IPS-18c (cell line): ENCODE data around the gene SIK1.

Experiments
- H3K4me3 ChIP-seq: 2 replicates; pipeline ENCODE4 v1.7.0; 2013; ENCODE audit warnings: low read depth, mild to moderate bottlenecking, low read length, moderate library complexity; ENCODE audit not compliant: insufficient read depth
- H3K9me3 ChIP-seq: one replicate; pipeline ENCODE4 v1.6.1; 2013; ENCODE audit warnings: mild to moderate bottlenecking, low read length, moderate library complexity; ENCODE audit not compliant: control insufficient read depth, insufficient read depth

The SIK1 gene

DNA sequence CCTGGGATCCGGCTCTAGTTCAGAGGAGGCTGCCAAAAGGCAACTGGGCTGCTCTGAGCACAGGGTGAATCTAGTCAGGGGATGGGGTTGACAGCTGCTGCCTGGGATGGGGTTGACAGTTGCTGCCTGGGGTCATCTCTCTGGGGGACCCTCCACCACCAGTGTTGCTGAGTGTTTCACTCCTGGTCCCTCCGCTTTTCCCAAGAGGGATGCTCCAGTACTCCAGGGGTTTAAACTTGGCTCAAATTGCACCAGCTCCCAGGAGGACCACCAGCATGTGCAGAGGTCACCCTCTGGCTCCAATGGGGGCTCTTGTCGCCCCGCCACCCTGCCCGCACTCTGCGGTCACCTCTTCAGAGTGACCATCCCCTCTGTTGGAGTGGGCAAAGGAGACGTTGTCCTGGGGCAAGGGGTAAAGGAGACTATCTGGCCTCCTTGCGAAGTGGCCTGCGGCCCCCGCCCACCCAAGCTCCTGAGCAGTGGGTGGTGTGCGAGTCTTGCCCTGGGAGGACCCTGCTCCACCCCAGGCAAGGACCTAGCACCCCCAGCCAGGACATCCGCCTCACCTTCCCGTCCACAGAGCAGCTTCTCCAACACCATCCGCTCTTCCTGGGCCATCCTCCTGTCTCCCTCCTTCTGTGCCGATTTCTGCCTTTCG lies 52.6 kb downstream of the SIK1 start:
- Histone ChIP-seq H3K4me3 (no peak overlapping the region), H3K9me3 (no peaks in the 10 kb centered on the region)

DNA sequence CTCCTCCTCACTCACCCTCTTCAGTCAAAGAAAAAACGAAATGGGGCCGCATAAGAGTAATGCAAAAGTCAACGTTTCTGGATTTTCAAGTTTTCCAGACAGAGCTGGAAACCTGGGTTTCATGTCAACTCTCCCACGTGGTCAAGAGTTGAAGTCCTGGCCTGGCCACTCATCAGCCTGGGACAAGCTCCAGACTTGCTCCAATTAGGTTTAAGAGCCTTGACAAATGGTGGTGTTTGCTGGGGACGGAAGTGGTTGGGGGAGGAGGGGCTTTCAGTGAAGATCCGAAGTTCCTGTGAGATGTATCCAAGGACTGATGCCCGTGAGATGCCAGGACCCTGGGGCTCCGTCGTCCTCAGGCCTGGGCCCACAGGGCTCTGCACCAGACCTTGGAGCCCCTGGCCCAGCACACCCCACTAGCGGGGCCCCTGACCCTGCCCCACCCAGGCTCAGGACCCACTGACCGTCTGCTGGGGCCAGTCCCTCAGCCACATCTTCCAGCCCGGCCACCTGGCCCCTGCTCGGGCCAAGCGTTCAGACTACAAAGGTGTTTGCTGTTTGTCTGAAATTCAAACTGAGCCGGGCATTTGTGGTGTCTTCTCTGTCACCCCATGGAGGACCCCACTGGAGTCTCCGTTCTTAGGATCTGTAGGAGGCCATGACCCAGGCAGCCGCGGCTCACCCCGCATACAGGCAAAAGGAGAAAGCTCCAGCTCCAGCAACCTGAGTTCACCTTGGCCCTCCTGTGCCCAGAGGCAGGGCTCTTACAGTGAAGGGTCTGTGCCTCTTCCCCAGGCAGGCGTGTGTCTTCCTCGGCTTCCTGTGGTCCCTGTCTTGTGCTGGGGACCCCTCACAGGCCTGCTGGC lies 53.3 kb downstream of the SIK1 start:
- H3K9me3 ChIP-seq: no peaks in the 10 kb centered on the region
- no peak overlapping the region for H3K4me3 ChIP-seq

DNA sequence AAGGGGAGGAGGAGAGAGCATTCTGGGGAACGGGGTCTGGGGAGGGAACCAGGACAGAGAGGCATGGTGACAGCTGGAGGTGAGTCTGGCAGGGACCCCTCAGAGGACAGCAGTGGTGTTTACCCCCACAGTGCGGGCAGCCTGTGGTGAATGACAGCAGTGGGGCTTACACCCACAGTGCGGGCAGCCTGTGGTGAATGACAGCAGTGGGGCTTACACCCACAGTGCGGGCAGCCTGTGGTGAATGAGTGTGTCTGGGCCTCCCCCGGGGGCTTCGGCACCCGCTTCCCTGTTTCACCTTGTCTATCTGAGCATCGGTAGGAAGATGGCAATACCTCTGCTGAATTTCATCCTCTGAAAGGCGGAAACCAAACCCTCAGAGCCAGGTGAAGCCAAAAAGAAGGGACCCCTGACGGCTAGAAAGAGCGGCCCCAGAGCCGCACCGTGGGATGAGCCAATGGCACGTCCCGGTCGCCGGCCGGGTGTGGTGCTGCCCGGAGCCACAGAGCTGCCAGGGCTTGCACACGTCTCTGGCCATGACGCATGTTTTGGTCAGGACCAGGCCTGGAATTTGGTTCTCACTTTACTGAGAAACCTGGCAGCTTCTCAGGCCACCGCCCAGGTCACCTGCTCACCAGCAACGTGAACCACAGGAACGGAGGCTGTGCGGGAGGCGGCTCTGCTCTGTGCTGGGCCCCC lies 54.1 kb downstream of the SIK1 start:
- Histone ChIP-seq H3K4me3 (no peak overlapping the region), H3K9me3 (no peaks in the 10 kb centered on the region)

DNA sequence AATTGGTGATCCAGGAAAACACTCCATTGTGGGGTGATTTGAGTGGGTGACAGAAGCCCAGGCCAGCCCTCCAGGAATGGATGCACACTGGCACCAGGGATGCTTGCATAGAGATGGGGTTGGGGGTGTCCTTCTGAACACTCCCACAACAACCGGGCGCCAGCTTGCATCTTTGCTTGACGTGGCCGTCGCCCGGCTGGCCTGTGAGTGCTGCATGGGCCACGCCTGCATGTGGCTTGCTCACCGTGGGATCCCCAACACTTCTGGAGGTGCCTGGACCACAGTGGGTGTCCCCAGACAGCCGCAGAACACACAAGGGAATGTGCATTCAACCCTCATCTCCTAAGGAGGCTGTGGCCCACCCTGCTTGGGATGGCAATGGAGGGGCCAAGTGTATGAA lies 55.1 kb downstream of the SIK1 start:
- no peak overlapping the region for H3K4me3 ChIP-seq
- no peaks in the 10 kb centered on the region for H3K9me3 ChIP-seq

DNA sequence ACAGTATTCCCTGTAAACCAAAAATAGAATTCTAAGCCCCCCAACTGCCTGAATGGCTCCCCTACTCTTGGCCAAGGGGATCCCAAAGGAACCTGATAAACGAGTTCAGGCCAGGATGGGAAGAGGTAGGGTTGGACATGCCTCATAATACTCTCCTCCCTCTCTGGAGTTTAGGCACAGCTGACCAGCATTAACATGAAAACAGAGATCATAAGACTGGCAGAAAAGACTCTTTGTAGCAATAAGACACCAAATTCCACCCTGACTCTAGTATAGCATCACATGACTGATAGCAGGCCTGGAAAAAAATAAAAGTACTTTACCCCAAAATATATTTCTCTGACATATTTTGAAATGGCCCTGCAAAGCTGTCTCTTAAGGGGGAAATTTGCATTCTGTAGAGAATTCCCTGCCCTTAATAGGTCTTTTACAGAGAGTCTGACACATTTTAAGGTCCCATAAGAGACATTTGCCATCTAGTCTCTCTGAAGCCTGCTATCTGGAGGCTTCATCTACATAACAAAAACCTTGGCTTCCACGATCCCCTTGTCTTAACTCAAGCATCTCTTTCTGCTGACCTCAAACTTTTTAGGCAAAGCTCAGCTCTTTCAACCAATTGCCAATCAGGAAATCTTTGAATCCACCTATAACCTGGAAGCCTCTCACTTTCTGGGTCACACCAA lies 55.9 kb downstream of the SIK1 start:
- H3K9me3 ChIP-seq: no peaks in the 10 kb centered on the region
- no peak overlapping the region for H3K4me3 ChIP-seq

DNA sequence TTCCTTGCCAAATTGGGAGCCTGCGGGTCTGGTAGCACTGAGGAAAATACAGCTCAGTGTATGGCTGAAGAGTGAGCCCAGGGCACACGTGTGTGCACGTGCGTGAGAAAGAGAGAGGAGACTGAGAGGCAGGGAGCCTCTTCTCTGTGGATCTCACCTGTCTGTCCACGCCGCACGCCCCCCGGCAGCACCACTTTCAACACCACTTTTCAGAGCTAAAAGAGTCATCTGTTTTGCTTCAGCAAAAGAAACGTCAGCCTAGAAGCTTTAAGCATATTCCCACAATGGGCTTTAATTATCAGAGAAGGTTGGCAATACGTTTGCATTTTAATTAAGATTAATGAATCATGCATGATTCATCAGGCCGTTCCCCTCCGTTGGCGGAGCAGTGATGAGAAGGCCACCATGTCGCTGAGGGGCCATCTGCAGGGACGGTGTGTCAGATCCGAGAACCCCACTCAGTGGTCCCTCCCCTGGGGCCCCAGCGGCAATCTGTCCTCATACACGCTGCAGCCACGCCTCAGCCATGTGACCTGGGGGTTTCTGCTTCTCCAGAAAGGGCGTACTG lies 56.8 kb downstream of the SIK1 start:
- no peaks in the 10 kb centered on the region for H3K9me3 ChIP-seq
- no peak overlapping the region for H3K4me3 ChIP-seq

DNA sequence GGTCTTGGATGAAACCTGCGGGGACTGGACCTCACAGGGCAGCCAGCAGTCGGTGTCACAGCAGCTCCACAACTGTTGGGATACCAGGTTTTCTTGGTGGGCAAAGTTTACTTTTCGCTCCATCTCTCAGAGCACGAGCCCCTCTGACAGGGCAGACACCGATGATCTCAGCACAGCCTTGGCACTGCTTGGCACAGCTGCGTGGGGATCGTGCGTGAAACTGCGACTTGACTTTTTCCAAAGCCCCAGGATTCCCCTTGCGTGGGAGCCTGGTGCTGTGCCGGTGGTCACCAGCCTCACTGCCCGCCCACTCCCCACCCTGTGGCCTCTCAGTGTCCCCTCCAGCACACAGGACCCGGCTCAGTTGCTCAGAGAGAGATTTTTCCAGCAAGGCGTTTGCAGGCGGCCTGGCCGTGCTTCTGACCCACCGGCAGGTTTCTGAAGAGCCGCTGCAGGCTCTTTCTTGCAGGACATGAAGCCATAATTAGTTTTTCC lies 57.3 kb downstream of the SIK1 start:
- no peak overlapping the region for H3K4me3 ChIP-seq
- H3K9me3 ChIP-seq: no peaks in the 10 kb centered on the region

DNA sequence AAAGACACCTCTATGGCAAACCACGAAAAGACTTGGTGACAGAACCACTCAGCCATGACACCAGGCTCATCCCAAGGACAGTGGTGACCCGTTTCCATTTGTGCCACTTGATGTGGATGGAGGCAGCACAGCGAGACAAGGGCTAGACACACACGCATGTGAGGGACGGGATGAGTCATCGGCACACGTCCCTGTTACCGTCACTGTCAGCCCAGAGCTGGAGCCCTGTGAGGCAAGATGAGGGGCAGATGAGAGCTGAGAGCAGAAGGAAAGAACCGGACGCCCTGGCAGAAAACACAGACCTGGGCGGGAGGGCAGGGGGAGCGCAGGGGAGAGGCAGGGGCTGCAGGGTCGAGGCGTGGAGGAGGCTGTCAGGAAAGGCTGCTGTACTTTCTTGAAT lies 57.8 kb downstream of the SIK1 start:
- H3K4me3 ChIP-seq: no peak overlapping the region
- H3K9me3 ChIP-seq: no peaks in the 10 kb centered on the region

DNA sequence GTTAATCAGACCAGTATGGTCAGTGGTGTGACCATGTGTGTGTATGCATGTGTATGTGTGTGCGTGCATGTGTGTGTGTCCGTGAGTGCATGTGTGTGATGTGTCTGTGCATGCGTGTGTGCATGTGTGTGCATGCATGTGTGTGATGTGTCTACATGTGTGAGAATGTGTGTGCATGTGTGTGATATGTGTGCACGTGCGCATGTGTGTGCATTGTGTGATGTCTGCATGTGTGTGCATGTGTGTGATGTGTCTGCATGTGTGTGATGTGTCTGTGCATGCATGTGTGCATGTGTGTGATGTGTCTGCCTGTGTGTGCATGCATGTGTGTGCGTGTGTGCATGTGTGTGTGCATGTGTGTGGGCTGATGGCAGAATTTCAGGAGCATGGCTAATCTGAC lies 58.2 kb downstream of the SIK1 start:
- H3K9me3 ChIP-seq: no peaks in the 10 kb centered on the region
- H3K4me3 ChIP-seq: no peak overlapping the region

DNA sequence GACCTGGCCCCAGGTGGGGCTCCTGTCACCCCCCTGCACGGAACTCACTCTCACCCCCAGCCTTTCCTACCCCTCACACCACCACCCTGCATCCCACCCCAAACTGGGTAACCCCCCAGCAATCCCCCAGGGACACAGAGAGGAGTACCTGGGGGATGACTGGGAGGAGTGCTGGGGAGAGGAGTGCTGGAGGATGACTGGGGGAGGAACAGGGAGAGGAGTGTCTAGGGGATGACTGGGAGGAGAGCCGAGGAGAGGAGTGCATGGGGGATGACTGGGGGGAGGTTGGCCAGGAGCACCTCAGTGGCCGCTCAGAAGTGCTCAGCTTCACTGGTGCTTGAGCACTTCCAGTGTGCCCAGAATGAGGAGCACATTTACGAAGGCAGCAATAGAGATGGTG lies 59.1 kb downstream of the SIK1 start:
- Histone ChIP-seq H3K4me3 (no peak overlapping the region), H3K9me3 (no peaks in the 10 kb centered on the region)

DNA sequence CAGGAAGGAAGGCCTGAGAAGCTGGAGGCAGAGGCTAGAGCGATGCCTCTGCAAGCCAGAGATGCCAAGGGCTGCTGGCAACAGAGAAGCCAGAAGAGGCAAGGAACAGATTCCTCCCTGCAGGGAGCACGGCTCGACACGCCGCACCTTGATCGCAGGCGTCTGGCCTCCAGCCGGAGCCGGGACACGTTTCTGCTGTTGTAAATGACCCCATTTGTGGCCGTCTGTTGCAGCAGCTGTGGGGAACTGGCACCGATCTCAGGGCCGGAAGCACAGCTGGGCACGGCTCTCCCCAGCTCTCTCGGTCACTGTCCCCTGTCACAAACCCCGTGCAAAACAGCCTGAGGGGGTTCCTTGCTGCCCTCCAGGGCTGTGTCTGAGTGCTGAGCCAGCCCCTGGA lies 59.6 kb downstream of the SIK1 start:
- Histone ChIP-seq H3K4me3 (no peak overlapping the region), H3K9me3 (no peaks in the 10 kb centered on the region)

DNA sequence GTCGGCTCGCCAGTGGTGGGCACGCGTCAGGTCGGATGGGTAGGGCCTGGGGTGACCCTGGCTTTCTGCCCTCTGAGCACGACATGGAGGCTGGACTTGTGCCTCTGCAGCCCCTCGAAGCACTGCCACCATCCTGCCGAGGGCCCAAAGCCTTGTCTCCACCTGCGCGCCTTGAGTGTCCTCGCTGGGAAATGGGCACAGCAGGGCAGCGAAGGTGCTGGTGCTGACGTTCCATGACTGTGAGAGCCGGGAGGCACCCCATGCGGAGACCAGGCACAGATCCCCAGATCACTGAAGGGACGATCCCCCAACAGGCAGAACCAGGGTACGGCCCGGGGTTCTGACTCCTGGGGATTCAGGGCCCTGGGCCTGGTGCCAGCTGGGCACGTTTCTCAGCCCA lies 60.3 kb downstream of the SIK1 start:
- Histone ChIP-seq H3K9me3 (no peaks in the 10 kb centered on the region), H3K4me3 (no peak overlapping the region)

DNA sequence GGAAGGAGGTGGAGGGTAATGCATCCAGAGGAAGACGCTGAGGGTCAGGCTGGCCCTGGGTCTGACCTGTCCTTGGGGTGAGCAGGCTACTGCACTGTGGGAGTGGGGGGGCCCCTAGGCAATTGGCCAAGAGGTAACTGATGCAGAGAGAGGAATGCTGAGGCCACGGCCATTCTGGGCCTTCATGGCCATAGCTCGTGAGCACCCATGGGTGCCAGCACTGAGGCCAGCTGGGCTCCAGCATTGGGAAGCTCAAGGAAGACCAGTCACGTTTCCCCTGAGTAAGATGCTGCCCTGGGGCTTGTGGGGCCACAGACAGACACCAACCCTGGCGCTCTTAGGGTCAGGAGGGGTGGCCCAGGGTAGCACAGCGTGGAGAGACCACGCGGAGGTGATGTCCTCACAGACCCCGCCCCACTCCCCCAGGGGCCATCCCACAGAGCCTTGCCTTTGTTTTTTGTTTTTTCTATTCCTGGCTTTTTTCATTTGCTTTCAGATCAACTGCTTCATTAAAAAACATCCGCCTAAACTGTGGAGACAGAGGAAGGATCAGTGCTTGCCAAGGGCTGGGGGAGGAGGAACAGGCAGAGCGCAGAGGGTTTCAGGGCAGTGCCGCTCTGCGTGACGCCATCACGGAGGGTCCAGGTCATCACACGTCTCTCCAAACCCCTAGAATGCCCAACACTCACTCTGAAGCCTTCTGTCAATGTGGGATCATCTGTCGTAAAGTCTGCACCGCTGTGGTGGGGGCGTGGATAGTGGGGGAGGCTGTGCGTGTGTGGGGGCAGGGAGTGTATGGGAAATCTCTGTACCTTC lies 61.1 kb downstream of the SIK1 start:
- Histone ChIP-seq H3K9me3 (no peaks in the 10 kb centered on the region), H3K4me3 (no peak overlapping the region)

DNA sequence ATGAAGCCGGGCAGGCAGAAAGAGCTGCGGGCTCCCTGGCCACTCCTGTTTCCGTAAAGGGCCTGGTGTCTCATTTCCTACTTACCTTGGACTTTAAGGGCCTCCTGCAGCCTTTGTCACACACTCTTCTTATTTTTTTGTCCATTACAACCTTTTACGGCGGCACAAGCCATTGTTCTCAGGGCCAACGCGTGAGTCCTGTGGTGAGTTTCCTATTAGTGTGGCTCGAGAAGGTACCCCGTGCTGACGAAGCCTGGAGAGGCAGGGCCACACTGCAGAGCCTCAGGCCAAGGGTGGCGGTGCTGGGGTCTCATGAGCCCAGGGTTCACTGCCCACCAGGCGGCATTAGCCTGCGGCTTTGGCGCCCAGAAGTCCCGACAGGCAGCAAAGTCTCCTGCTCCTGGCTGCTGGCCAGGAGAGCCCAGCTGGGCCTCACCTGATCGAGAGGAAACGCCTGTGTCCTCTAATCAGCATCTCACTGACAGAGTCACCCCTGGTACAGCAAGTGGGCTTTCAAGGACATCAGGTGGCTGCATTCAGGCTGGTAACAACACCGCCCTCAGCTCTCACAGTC lies 62.0 kb downstream of the SIK1 start:
- Histone ChIP-seq H3K4me3 (no peak overlapping the region), H3K9me3 (no peaks in the 10 kb centered on the region)
